Spinal cord (tissue), 10 donors: Measurements from ENCODE around the gene BAHCC1. TPM values are rescaled to one million over a fixed set of nuclear protein-coding genes. Genes with fewer than 3 reads are reported as not detected.
"Not testable (repeated sequence)": the region's sequence is repeated elsewhere in the genome, so short reads cannot be mapped to it uniquely, and the experiment has no call there.

Experiments
- DNase-seq, 6 donors: peaks; one replicate each; pipeline versions ENCODE4 v3.0.0 to v3.0.0-alpha.2; 2013 to 2015; ENCODE audit warnings: low spot score in 6 of 6, low read depth in 4 of 6
- H3K27ac ChIP-seq: one replicate; pipeline ENCODE4 v1.5.1; 2013; ENCODE audit warnings: low read depth, low read length, control low read depth
- H3K27me3 ChIP-seq: one replicate; pipeline ENCODE4 v1.6.1; 2013; ENCODE audit warnings: low read length; ENCODE audit not compliant: control insufficient read depth, insufficient read depth
- H3K36me3 ChIP-seq: one replicate; pipeline ENCODE4 v1.6.1; 2013; ENCODE audit warnings: low read length; ENCODE audit not compliant: control insufficient read depth, insufficient read depth
- H3K4me1 ChIP-seq: one replicate; pipeline ENCODE4 v1.6.1; 2013; ENCODE audit warnings: low read length; ENCODE audit not compliant: control insufficient read depth, insufficient read depth
- H3K4me3 ChIP-seq: one replicate; pipeline ENCODE4 v1.5.1; 2013; ENCODE audit warnings: low read depth, low read length, control low read depth
- H3K9me3 ChIP-seq: one replicate; pipeline ENCODE4 v1.6.1; 2013; ENCODE audit warnings: low read length; ENCODE audit not compliant: control insufficient read depth, insufficient read depth
- WGBS: methylation state at CpG from one replicate; pipeline ENCODE4 v1.1.5; 2013; ENCODE audit warnings: missing lambda C conversion rate; ENCODE audit not compliant: insufficient coverage; 5-methylcytosine and 5-hydroxymethylcytosine counted together
- polyA plus RNA-seq, 2 donors: library from polyadenylated mRNA; unstranded; fragments of 120-200 nt; gene quantifications; one replicate each; pipeline ENCODE4 v1.2.1, GENCODE V29; 2013; ENCODE audit not compliant: insufficient read length in 2 of 2
- total RNA-seq, 2 donors: library from RNA; depleted of rRNA in 1 of 2; stranded (reverse); fragments of 120-200 nt in 1 of 2; fragments of >200 nt in 1 of 2; gene quantifications; one replicate each; pipeline versions ENCODE4 v1.2.3 to v1.2.4, GENCODE V29; 2013 to 2014
- donor health status: healthy.

BAHCC1 gene
- total and polyA plus RNA-seq, 4 donors, result 9.3 to 33.4 (median 20.5) TPM

GRCh38 chr17:81351329-81352052 lies 43.8 kb upstream of the BAHCC1 start:
- WGBS, result 87% methylated on average over 19 of the region's 25 CpGs

GRCh38 chr17:81352056-81352455 lies 43.2 kb upstream of the BAHCC1 start:
- H3K36me3 ChIP-seq, H3K27me3 ChIP-seq, H3K4me3 ChIP-seq, H3K27ac ChIP-seq, H3K9me3 ChIP-seq, DNase-seq: not testable (repeated sequence)
- peaks cover 30% of the 10 kb centered on the region for H3K4me1 ChIP-seq
- WGBS, result 92% methylated on average over 24 of the region's 38 CpGs

More at GRCh38 chr17:81351329-81352052, 43.8 kb upstream of the BAHCC1 start:
- H3K9me3 ChIP-seq, H3K27ac ChIP-seq, H3K4me3 ChIP-seq, H3K36me3 ChIP-seq, DNase-seq, H3K27me3 ChIP-seq: not testable (repeated sequence)
- peaks cover 35% of the 10 kb centered on the region for H3K4me1 ChIP-seq

GRCh38 chr17:81354252-81354953 lies 40.9 kb upstream of the BAHCC1 start:
- no peaks in the 10 kb centered on the region for H3K27me3 ChIP-seq
- no peaks in the 10 kb centered on the region for H3K9me3 ChIP-seq
- no peak overlapping the region for H3K27ac ChIP-seq
- H3K4me3 ChIP-seq, result no peak overlapping the region
- 78% methylated on average over 9 of the region's 14 CpGs for WGBS
- no peak for DNase-seq
- H3K36me3 ChIP-seq, result no peaks in the 10 kb centered on the region
- peaks cover 10% of the 10 kb centered on the region for H3K4me1 ChIP-seq

GRCh38 chr17:81354954-81355347 lies 40.3 kb upstream of the BAHCC1 start:
- no peak overlapping the region for H3K27ac ChIP-seq
- H3K4me3 ChIP-seq, result no peak overlapping the region
- no peaks in the 10 kb centered on the region for H3K9me3 ChIP-seq
- peaks cover 8% of the 10 kb centered on the region for H3K4me1 ChIP-seq
- H3K27me3 ChIP-seq, result no peaks in the 10 kb centered on the region
- DNase-seq, result no peak
- WGBS, result 94% methylated on average over 8 of the region's 9 CpGs
- H3K36me3 ChIP-seq, result no peaks in the 10 kb centered on the region

- 81% methylated on average over 8 of the region's 8 CpGs for WGBS
Observed at GRCh38 chr17:81359218-81359617, 36.0 kb upstream of the BAHCC1 start.

GRCh38 chr17:81362001-81362400 lies 33.3 kb upstream of the BAHCC1 start:
- H3K4me1 ChIP-seq, result peaks cover 24% of the 10 kb centered on the region
- H3K27ac ChIP-seq, H3K27me3 ChIP-seq, DNase-seq, H3K9me3 ChIP-seq, H3K4me3 ChIP-seq, H3K36me3 ChIP-seq: not testable (repeated sequence)
- WGBS, result 92% methylated on average over 3 of the region's 7 CpGs

More at GRCh38 chr17:81359218-81359617, 36.0 kb upstream of the BAHCC1 start:
- Histone ChIP-seq H3K27me3 (no peaks in the 10 kb centered on the region), H3K4me3 (no peak overlapping the region), H3K4me1 (peaks cover 2% of the 10 kb centered on the region), H3K36me3 (no peaks in the 10 kb centered on the region), H3K9me3 (no peaks in the 10 kb centered on the region), H3K27ac (no peak overlapping the region)
- no peak for DNase-seq

GRCh38 chr17:81364278-81365147 lies 30.7 kb upstream of the BAHCC1 start:
- WGBS, result 74% methylated on average over 24 of the region's 26 CpGs
- no peak overlapping the region for H3K27ac ChIP-seq
- no peak for DNase-seq
- no peaks in the 10 kb centered on the region for H3K36me3 ChIP-seq
- H3K4me3 ChIP-seq, result no peak overlapping the region
- peaks cover 24% of the 10 kb centered on the region for H3K4me1 ChIP-seq
- no peaks in the 10 kb centered on the region for H3K9me3 ChIP-seq
- peaks cover 7% of the 10 kb centered on the region for H3K27me3 ChIP-seq

GRCh38 chr17:81365148-81365600 lies 30.1 kb upstream of the BAHCC1 start:
- peaks cover 7% of the 10 kb centered on the region for H3K27me3 ChIP-seq
- H3K4me3 ChIP-seq, result peak overlapping the region; percentile 14
- H3K4me1 ChIP-seq, result peaks cover 24% of the 10 kb centered on the region
- no peaks in the 10 kb centered on the region for H3K36me3 ChIP-seq
- H3K9me3 ChIP-seq, result no peaks in the 10 kb centered on the region
- 12% methylated on average over 22 of the region's 22 CpGs for WGBS
- peak in 2 of 6 donors; percentile 57 to 68 for DNase-seq
- peak overlapping the region; percentile 57 for H3K27ac ChIP-seq
